D721Med (cell line): Measurements from ENCODE around the gene PSME1.

ENCODE experiments used
- DNase-seq: peaks from one replicate; pipeline ENCODE4 v3.0.0; 2011; ENCODE audit warnings: low spot score; ENCODE audit not compliant: insufficient read length
- FAIRE-seq: peaks from 2 replicates; lab custom pipeline; 2011; peaks lifted over from hg19 to GRCh38; lab: Jason Lieb, UNC
- CTCF ChIP-seq: IDR thresholded peaks from 2 replicates; pipeline ENCODE4 v1.5.1; 2012; ENCODE audit warnings: mild to moderate bottlenecking, control low read depth; ENCODE audit not compliant: insufficient read depth; ENCODE audit errors: missing control alignments

Gene PSME1

GRCh38 chr14:24106672-24107271 lies 29.2 kb upstream of the PSME1 start:
- no peak for DNase-seq
- no peak for TF ChIP-seq CTCF

GRCh38 chr14:24108336-24108874 lies 27.6 kb upstream of the PSME1 start:
- peak; percentile 21 for FAIRE-seq
- no peak for DNase-seq
- TF ChIP-seq CTCF = no peak

More at GRCh38 chr14:24106672-24107271, 29.2 kb upstream of the PSME1 start:
- FAIRE-seq = no peak

DNA sequence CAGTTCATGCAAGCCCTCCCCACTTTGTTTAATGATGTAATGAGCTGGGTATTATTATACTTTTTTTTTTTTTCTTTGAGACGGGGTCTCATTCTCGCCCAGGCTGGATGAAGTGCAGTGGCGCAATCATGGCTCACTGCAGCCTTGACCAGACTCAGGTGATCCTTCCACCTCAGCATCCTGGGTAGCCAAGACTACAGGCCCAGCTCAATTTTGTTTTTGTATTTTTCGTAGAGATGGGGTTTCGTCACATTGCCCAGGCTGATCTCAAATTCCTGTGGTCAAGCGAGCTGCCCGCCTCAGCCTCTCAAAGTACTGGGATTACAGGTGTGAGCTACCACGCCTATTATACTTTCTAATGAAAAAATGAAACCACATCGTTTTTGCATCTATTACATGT lies 25.9 kb upstream of the PSME1 start:
- no peak for TF ChIP-seq CTCF
- no peak for FAIRE-seq
- no peak for DNase-seq

DNA sequence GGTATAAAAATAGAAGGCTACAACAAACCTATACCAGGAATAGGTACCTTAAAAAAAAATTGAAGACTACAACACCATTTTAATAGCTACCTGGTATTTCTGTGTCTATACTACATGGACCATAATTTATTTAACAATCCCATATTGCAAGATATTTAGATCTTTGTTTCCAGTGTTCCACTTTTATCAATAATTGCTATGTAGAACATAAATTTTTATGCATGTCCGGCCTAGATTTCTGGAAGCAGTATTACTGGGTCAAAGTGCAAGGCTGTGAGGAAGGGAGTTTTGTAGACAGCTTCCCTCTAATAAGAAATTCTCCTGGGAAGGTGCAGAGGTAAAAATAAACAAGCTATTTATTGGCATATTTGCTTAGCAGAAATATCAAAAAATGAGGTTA lies 25.5 kb upstream of the PSME1 start:
- FAIRE-seq (no peak), DNase-seq (no peak)
- no peak for TF ChIP-seq CTCF

DNA sequence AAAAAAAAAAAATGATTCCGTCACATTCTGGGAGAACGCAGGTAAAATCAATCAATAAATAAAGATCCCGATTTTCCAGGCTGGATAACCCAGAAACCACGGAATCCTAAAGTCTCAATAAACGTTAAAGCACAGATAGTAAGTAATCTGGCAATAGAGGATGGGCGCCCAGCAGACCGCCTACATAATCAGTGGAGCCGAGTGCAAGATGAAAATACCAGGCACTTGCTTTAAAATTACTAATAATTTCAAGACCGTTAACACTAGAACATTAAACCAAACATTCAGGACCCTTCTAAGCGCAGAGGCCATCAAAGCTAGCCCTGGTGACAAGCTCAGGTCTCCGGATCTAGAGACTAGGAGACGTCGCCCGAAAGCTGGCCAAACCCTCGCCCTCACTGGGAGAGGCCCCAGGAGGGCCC lies 22.6 kb upstream of the PSME1 start:
- DNase-seq (no peak), FAIRE-seq (no peak)
- TF ChIP-seq CTCF = no peak

GRCh38 chr14:24113801-24114531 lies 22.0 kb upstream of the PSME1 start:
- FAIRE-seq (no peak), DNase-seq (peak; percentile 58)
- no peak for TF ChIP-seq CTCF
